H9 (cell line): ENCODE data around the gene FOXP4. TPM values are rescaled to one million over a fixed set of nuclear protein-coding genes. Genes with fewer than 3 reads are reported as not detected.

ENCODE experiments used
- DNase-seq: peaks from one replicate; pipeline ENCODE4 v3.0.0-alpha.2; 2017
- H2AFZ ChIP-seq: one replicate; pipeline ENCODE4 v1.6.1; 2013; ENCODE audit warnings: mild to moderate bottlenecking, low read length, control low read depth, moderate library complexity
- H2AK5ac ChIP-seq: 2 replicates; pipeline ENCODE4 v1.6.1; 2013; ENCODE audit warnings: low read length, control low read depth, mixed read lengths; ENCODE audit not compliant: insufficient read length
- H2BK120ac ChIP-seq: one replicate; pipeline ENCODE4 v1.6.1; 2013; ENCODE audit warnings: low read depth, mild to moderate bottlenecking, low read length, control low read depth, inconsistent platforms; ENCODE audit not compliant: poor library complexity, severe bottlenecking
- H2BK12ac ChIP-seq: 2 replicates; pipeline ENCODE4 v1.6.1; 2013; ENCODE audit warnings: low read length, control low read depth, mixed read lengths, low read depth; ENCODE audit not compliant: insufficient read length
- H2BK15ac ChIP-seq: 2 replicates; pipeline ENCODE4 v1.6.1; 2013; ENCODE audit warnings: low read depth, low read length, control low read depth
- H2BK20ac ChIP-seq: one replicate; pipeline ENCODE4 v1.6.1; 2013; ENCODE audit warnings: low read depth, mild to moderate bottlenecking, low read length, control low read depth, inconsistent platforms; ENCODE audit not compliant: poor library complexity, severe bottlenecking
- H2BK5ac ChIP-seq: 2 replicates; pipeline ENCODE4 v1.6.1; 2013; ENCODE audit warnings: low read length, control low read depth, mixed read lengths; ENCODE audit not compliant: insufficient read length
- H3K14ac ChIP-seq: 2 replicates; pipeline ENCODE4 v1.6.1; 2013; ENCODE audit warnings: low read length, control low read depth; ENCODE audit not compliant: insufficient read depth
- H3K18ac ChIP-seq: 2 replicates; pipeline ENCODE4 v1.6.1; 2013; ENCODE audit warnings: low read depth, mild to moderate bottlenecking, mixed read lengths, low read length, control low read depth; ENCODE audit not compliant: insufficient read length
- H3K23ac ChIP-seq: 2 replicates; pipeline ENCODE4 v1.6.1; 2013; ENCODE audit warnings: low read length, control low read depth, mixed read lengths, low read depth; ENCODE audit not compliant: insufficient read length
- H3K23me2 ChIP-seq: 2 replicates; pipeline ENCODE4 v1.6.1; 2013; ENCODE audit warnings: low read depth, mild to moderate bottlenecking, mixed read lengths, low read length, control low read depth; ENCODE audit not compliant: insufficient read length, poor library complexity, severe bottlenecking
- H3K27ac ChIP-seq: 2 replicates; pipeline ENCODE4 v1.5.1; 2013; ENCODE audit warnings: low read length, control low read depth, mixed read lengths, low read depth; ENCODE audit not compliant: insufficient read length
- H3K27me3 ChIP-seq: 2 replicates; pipeline ENCODE4 v1.6.1; 2013; ENCODE audit warnings: low read length, control low read depth, inconsistent platforms; ENCODE audit not compliant: insufficient read depth
- H3K4ac ChIP-seq: 2 replicates; pipeline ENCODE4 v1.6.1; 2013; ENCODE audit warnings: low read depth, mild to moderate bottlenecking, control low read depth, inconsistent platforms, low read length, moderate library complexity
- H3K4me1 ChIP-seq: 2 replicates; pipeline ENCODE4 v1.6.1; 2013; ENCODE audit warnings: low read length, control low read depth, inconsistent platforms; ENCODE audit not compliant: insufficient read depth
- H3K4me2 ChIP-seq: 2 replicates; pipeline ENCODE4 v1.6.1; 2013; ENCODE audit warnings: low read length, control low read depth, mixed read lengths; ENCODE audit not compliant: insufficient read length, insufficient read depth
- H3K56ac ChIP-seq: 2 replicates; pipeline ENCODE4 v1.6.1; 2013; ENCODE audit warnings: low read depth, mild to moderate bottlenecking, mixed read lengths, low read length, control low read depth; ENCODE audit not compliant: insufficient read length
- H3K79me1 ChIP-seq: 2 replicates; pipeline ENCODE4 v1.6.1; 2013; ENCODE audit warnings: low read depth, mild to moderate bottlenecking, moderate library complexity, low read length, control low read depth, inconsistent platforms; ENCODE audit not compliant: insufficient read depth, poor library complexity, severe bottlenecking
- H3K79me2 ChIP-seq: 2 replicates; pipeline ENCODE4 v1.6.1; 2013; ENCODE audit warnings: low read length, control low read depth, inconsistent platforms; ENCODE audit not compliant: insufficient read depth
- H3K9ac ChIP-seq: 2 replicates; pipeline ENCODE4 v1.6.1; 2013; ENCODE audit warnings: low read length, control low read depth, mixed read lengths; ENCODE audit not compliant: insufficient read length; ENCODE audit errors: extremely low read depth
- H3K9me3 ChIP-seq: one replicate; pipeline ENCODE4 v1.6.1; 2013; ENCODE audit warnings: low read depth, low read length, inconsistent platforms; ENCODE audit not compliant: control insufficient read depth
- H3T11ph ChIP-seq: one replicate; pipeline ENCODE4 v1.6.1; 2013; ENCODE audit warnings: mild to moderate bottlenecking, low read length, control low read depth, inconsistent platforms
- H4K20me1 ChIP-seq: one replicate; pipeline ENCODE4 v1.6.1; 2013; ENCODE audit not compliant: control insufficient read depth, insufficient read length, insufficient read depth
- H4K5ac ChIP-seq: 2 replicates; pipeline ENCODE4 v1.6.1; 2013; ENCODE audit warnings: low read depth, mild to moderate bottlenecking, mixed read lengths, low read length, control low read depth; ENCODE audit not compliant: insufficient read length
- H4K8ac ChIP-seq: replicated peaks from 2 replicates; pipeline ENCODE4 v1.6.1; 2013; ENCODE audit warnings: low read length, control low read depth, mixed read lengths, low read depth; ENCODE audit not compliant: insufficient read length
- H4K91ac ChIP-seq: 2 replicates; pipeline ENCODE4 v1.6.1; 2013; ENCODE audit warnings: low read depth, mild to moderate bottlenecking, moderate library complexity, mixed read lengths, low read length, control low read depth; ENCODE audit not compliant: insufficient read length
- H3K27ac Mint-ChIP-seq, 3 experiments: 2 replicates in 2 of 3; 3 replicates in 1 of 3; pipeline ENCODE4 v1.8.0; 2020 to 2021; ENCODE audit warnings: mixed read lengths in 3 of 3, mild to moderate bottlenecking in 1 of 3, moderate library complexity in 1 of 3
- H3K27me3 Mint-ChIP-seq: 2 replicates; pipeline ENCODE4 v1.8.0; 2021; ENCODE audit warnings: low read depth, mild to moderate bottlenecking, moderate library complexity, mixed read lengths
- H3K36me3 Mint-ChIP-seq, 3 experiments: 2 replicates in 2 of 3; 3 replicates in 1 of 3; pipeline ENCODE4 v1.8.0; 2020 to 2021; ENCODE audit warnings: low read depth in 3 of 3, mixed read lengths in 3 of 3; ENCODE audit not compliant: insufficient read depth in 1 of 3
- H3K4me1 Mint-ChIP-seq, 2 experiments: 2 replicates each; pipeline ENCODE4 v1.8.0; 2020; ENCODE audit warnings: mixed read lengths in 2 of 2
- H3K4me3 Mint-ChIP-seq, 2 experiments: 2 replicates in 1 of 2; 3 replicates in 1 of 2; pipeline ENCODE4 v1.8.0; 2020 to 2021; ENCODE audit warnings: mild to moderate bottlenecking in 2 of 2, mixed read lengths in 2 of 2, moderate library complexity in 1 of 2
- H3K9me3 Mint-ChIP-seq, 2 experiments: 2 replicates in 1 of 2; 3 replicates in 1 of 2; pipeline ENCODE4 v1.8.0; 2020; ENCODE audit warnings: mild to moderate bottlenecking in 2 of 2, mixed read lengths in 2 of 2, moderate library complexity in 1 of 2
- WGBS: extraction: QIAGEN DNeasy Blood & Tissue Kit; methylation state at CpG from one replicate; pipeline ENCODE4 v1.1.7; 2013; ENCODE audit warnings: missing lambda C conversion rate, low lambda C conversion rate, mixed read lengths; ENCODE audit not compliant: insufficient read length; ENCODE audit errors: extremely low coverage; 5-methylcytosine and 5-hydroxymethylcytosine counted together
- total RNA-seq: library from RNA; stranded (reverse); gene quantifications from 2 replicates; pipeline ENCODE4 v1.2.1, GENCODE V29; 2021
- TF ChIP-seq, protein P1 (sequence below): fragments of 200-600 bp; sonication (generic); conservative IDR thresholded peaks from 3 replicates; pipeline ENCODE4 v1.8.0; 2021; ENCODE audit warnings: antibody characterized with exemption, mild to moderate bottlenecking

Gene FOXP4
- total RNA-seq, 1 experiment from 2014 or later: 18.2 TPM

DNA sequence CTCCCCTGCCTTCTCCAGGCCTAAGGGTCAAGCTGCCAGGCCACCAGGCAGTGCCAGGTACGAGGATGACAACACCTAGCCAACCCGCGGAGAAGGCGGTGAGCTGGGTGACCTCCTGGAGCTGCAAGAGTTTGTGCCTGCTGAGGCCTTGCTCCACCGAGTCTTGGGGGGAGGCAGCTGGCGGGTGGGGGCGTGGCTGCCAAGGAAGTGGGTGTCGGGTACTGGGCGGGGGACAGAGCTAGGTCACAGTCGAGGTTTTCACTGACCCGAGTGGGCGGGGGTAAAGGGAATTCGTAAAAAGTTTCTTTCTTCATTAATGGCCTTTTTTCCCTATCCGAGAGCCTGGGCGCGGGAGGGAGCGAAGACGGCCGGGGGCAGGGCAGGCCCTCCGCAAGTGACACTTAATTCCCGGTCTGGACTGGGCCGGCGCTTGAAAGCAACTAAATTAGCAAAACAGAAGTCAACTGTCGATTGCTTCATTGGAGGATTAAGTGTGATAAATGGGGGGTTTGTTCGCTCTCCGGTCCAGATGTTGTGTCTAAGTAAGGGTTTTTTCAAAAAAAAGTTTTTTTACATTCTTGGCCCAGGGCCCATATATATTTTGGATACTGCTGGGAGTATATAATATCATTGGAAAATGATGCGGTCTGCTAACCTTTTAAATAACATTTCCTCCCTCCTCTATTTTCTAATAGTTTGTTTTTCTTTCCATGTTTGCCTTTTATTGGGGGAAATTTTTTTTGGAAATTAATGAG is 43.1 kb upstream of the FOXP4 start:
- Histone ChIP-seq H4K91ac (no peak overlapping the region), H2BK20ac (no peak overlapping the region), H3K56ac (no peak overlapping the region), H2BK120ac (no peak overlapping the region), H3K4ac (no peak overlapping the region), H3K23me2 (peaks cover 22% of the 10 kb centered on the region), H3K4me2 (peak overlapping the region; percentile 64), H4K8ac (no peak overlapping the region), H4K20me1 (no peaks in the 10 kb centered on the region), H2BK5ac (no peak overlapping the region), H3K23ac (no peak overlapping the region), H3K79me1 (no peaks in the 10 kb centered on the region), H3T11ph (no peak overlapping the region), H3K14ac (0 out of 2 replicates have a peak overlapping the region, but pooled peaks have one; percentile 70), H3K4me1 (peaks cover 2% of the 10 kb centered on the region; the same call in 1 of the 2 replicates), H2AFZ (no peak overlapping the region), H2AK5ac (no peak overlapping the region), H3K27me3 (peaks cover 40% of the 10 kb centered on the region), H3K9me3 (no peaks in the 10 kb centered on the region), H3K18ac (no peak overlapping the region), H2BK12ac (no peak overlapping the region), H4K5ac (no peak overlapping the region), H3K79me2 (no peaks in the 10 kb centered on the region), H3K9ac (no peak overlapping the region), H2BK15ac (no peak overlapping the region), H3K27ac (no peak overlapping the region)
- Mint-ChIP-seq H3K27ac (no peak overlapping the region), H3K27me3 (peaks cover 94% of the 10 kb centered on the region), H3K36me3 (no peaks in the 10 kb centered on the region), H3K9me3 (peaks cover 0 to 2% of the 10 kb centered on the region in 2 experiments; a peak in 1 of 5 replicates), H3K4me1 (peaks cover 32 to 34% of the 10 kb centered on the region in 2 experiments), H3K4me3 (peak overlapping the region; percentile 56 to 77)
- peak; percentile 69 for DNase-seq
- no CpG with 5 or more reads among the region's 27 CpGs for WGBS
- TF ChIP-seq, protein P1, sequence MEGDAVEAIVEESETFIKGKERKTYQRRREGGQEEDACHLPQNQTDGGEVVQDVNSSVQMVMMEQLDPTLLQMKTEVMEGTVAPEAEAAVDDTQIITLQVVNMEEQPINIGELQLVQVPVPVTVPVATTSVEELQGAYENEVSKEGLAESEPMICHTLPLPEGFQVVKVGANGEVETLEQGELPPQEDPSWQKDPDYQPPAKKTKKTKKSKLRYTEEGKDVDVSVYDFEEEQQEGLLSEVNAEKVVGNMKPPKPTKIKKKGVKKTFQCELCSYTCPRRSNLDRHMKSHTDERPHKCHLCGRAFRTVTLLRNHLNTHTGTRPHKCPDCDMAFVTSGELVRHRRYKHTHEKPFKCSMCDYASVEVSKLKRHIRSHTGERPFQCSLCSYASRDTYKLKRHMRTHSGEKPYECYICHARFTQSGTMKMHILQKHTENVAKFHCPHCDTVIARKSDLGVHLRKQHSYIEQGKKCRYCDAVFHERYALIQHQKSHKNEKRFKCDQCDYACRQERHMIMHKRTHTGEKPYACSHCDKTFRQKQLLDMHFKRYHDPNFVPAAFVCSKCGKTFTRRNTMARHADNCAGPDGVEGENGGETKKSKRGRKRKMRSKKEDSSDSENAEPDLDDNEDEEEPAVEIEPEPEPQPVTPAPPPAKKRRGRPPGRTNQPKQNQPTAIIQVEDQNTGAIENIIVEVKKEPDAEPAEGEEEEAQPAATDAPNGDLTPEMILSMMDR: no peak
